GM19455 (cell line): ENCODE results near the gene RAC3.

Experiments
- ATAC-seq: cut with Tn5 transposase; IDR thresholded peaks from one replicate; pipeline ENCODE4 v1.9.1; 2021; ENCODE audit not compliant: unreplicated experiment

Gene RAC3

GRCh38 chr17:82065193-82065637 lies 33.7 kb downstream of the RAC3 start:
- no peak for ATAC-seq

GRCh38 chr17:82065638-82066303 lies 34.3 kb downstream of the RAC3 start, which contains the start of gene DUS1L:
Gene DUS1L, minus strand, starts transcription at chr17:82065804. Its CDS starts 745 bp downstream, at chr17:82065059.
- ATAC-seq: no peak

- ATAC-seq: no peak
Measured at GRCh38 chr17:82070611-82071010, 39.1 kb downstream of the RAC3 start.

GRCh38 chr17:82072827-82073226 lies 41.3 kb downstream of the RAC3 start:
- no peak for ATAC-seq

DNA sequence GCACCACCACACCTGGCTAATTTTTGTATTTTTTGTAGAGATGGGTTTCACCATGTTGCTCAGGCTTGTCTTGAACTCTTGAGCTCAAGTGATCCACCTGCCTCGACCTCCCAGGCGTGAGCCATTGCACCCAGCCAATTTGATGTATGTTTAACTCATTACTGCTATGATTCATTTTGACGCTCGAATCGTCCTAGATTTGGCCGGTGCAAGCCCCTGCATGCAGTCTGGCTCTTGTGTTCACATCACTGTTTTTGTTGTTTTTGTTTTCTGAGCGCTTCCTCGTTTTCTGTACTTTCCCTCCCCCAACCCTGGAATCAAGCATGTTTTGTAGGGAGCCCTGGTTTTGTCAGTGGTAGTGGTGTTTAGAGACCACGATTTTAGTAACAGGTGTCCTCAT lies 42.0 kb downstream of the RAC3 start:
- no peak for ATAC-seq

GRCh38 chr17:82076018-82076784 lies 44.7 kb downstream of the RAC3 start:
- ATAC-seq: no peak

DNA sequence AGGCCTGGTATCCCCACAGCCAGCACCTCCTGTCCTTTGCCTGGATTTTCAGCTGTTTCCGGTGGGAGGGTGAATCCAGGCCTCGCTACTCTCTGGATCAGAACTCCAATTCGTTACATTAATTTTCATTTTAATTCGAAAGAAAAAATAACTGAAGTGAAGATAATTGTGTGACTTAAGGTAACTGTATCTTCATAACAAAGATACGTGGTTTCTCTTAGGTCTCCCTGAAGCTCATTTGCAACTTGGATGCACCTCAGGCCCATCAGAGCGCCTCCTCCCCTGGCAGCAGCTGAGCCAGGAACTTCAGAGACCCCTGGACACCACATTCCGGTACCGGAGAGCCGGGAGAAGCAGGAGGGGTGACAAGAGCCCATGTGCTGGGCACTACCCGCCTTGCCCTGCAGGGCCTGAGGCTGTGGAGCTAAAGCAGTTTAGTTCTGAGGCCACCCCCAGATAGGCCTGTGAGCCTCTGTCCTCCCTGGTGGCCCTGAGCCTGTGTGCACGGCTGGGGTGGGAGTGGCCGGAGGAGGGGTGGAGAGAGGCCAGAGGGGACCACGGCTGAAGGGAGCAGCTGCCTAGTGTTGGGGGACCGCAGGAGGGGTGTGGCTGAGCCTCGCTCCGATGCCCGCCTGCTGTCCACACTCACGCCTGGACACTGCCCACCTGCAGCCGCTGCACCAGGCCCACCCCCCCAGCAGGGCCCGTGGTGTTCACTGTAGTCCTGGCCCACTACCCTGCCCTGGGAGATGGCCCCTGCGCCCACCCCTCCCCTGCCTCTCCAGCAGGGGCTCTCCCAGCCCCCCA lies 45.5 kb downstream of the RAC3 start:
- no peak for ATAC-seq

- no peak for ATAC-seq
Measured at GRCh38 chr17:82077617-82078358, 46.3 kb downstream of the RAC3 start.

DNA sequence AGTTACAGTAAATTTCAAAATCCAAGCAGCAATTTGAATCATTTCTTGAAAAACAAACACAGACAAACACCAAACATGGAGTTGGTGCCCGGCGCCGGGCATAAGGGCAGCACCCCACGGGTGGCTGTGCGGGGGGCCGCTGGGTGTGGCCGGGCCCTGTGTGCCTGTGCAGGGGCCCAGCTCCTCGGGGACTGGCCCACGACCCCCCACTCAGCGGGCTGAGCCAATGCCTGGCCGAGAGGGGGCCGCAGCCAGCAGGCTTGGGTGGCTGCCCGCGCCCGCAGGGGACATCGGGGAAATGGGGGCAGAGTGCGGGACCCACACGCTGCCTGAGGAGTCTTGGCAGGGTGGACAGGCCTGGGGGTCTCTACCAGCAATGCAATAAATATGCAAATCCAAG lies 47.0 kb downstream of the RAC3 start:
- ATAC-seq: no peak

DNA sequence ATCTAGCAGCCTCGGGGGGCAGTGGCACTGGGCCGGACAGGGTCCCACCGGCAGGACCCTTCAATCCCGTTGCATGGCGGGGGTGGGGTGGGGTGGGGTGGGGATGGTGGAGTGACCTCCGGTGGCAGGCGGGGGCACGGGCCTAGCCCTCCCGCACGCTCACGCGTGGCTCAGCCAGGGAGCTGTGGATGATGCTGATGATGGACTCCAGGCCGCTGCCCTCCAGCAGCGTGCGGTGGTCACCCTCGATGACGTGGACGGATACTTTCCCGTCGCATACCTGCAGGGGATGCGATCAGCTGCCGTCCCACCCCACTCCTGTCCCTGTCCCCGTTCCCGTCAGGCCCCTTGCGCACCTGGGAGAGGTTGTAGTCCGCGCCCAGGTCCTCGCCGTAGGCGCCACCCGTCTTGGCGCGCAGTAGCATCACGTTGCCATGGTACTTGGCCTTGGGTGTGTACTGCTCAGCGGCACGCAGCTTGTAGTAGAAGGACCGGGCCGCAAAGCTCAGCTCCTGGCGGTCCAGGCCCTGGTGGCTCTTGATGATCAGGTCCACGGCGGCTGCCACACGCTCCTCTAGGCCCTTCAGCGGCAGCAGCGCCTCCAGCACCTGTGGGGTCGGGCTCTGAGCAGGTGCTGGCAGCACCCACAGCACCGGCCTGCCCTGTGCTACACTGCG lies 47.7 kb downstream of the RAC3 start:
- ATAC-seq: no peak

GRCh38 chr17:82080048-82080788 lies 48.7 kb downstream of the RAC3 start:
- no peak for ATAC-seq

GRCh38 chr17:82080789-82081464 lies 49.4 kb downstream of the RAC3 start:
- ATAC-seq: no peak

DNA sequence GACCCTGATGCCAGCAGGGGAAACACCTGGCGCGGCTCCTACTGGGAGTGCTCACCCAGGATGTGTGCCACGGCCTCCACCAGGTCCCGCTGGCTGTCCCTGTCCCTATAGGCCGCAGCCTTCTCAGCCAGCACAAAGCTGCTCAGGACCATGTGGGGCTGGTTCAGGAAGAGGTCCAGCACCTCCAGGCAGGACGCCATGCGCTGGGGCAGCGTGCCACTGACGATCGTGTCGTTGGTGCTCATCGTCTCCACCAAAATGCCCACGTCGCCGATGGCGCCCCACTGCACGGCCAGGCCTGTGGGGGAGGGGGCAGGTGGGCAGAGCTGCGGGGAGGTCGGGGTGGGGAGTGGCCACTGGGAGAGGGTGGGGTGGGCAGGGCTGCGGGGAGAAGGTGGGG lies 50.1 kb downstream of the RAC3 start:
- ATAC-seq: no peak

GRCh38 chr17:82081966-82082365 lies 50.5 kb downstream of the RAC3 start:
- ATAC-seq: no peak

- no peak for ATAC-seq
Measured at GRCh38 chr17:82082456-82082855, 51.0 kb downstream of the RAC3 start.

DNA sequence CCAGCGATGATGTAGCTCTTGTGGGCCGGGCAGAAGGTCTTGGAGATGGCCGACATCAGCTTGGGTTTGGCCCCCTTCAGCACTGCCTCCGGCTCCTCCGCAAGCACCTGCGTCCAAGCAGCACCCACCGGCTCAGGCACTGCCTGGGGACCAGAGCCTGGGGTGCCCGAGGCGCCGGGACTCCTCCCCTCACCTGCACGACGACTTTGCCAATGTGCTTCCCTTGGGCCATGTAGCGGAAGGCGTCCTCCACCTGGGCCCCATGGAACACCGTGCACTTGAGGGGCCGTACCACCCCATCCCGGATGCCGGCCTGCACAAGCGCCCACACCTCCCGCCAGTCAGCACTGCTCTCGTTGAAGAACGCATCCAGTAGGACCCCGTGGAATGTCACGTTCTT lies 51.5 kb downstream of the RAC3 start:
- ATAC-seq: no peak
